IMR-90 (cell line): ENCODE results near the gene DICER1. TPM values are rescaled to one million over a fixed set of nuclear protein-coding genes. Genes with fewer than 3 reads are reported as not detected.
A peak's percentile ranks its signal among the peaks of the same experiment; 100 is the strongest.

ENCODE experiments used
- ATAC-seq: fragments of 200-7000 bp; cut with Tn5 transposase; 2 replicates; pipeline ENCODE4 v1.9.1; 2020; ENCODE audit warnings: low read depth, mild to moderate bottlenecking, moderate library complexity
- BruUV-seq: library from RNA; stranded (reverse); fragments of 400-500 nt; replicated peaks from 2 replicates; lab custom pipeline; 2021; lab: Mats Ljungman, UMichigan
- CTCF ChIA-PET: fragments of 300-600 bp; formaldehyde crosslinking; extraction: SDS; loops from one replicate; lab custom pipeline; 2021; ENCODE audit warnings: antibody characterized with exemption; lab: Yijun Ruan, JAX
- POLR2A ChIA-PET: fragments of 300-600 bp; sonication (Branson Sonifier 250); formaldehyde crosslinking; loops from one replicate; lab custom pipeline; 2022; ENCODE audit warnings: antibody characterized with exemption; ENCODE audit not compliant: unreplicated experiment; lab: Charles Lee
- DNase-seq: peaks from one replicate; pipeline ENCODE4 v3.0.0; 2013
- H2AFZ ChIP-seq: replicated peaks from 2 replicates; pipeline ENCODE3; 2013; ENCODE audit warnings: low read length, mild to moderate bottlenecking; ENCODE audit not compliant: poor library complexity
- H2AK5ac ChIP-seq: 2 replicates; pipeline ENCODE4 v1.6.1; 2013; ENCODE audit warnings: low read depth, low read length, inconsistent platforms
- H2AK9ac ChIP-seq: replicated peaks from 2 replicates; pipeline ENCODE3; 2013; ENCODE audit warnings: mild to moderate bottlenecking, low read depth, low read length, moderate library complexity; ENCODE audit not compliant: poor library complexity
- H2BK120ac ChIP-seq: 2 replicates; pipeline ENCODE4 v1.6.1; 2013; ENCODE audit warnings: low read depth, low read length, inconsistent platforms
- H2BK15ac ChIP-seq: 3 replicates; pipeline ENCODE4 v1.6.1; 2013; ENCODE audit warnings: low read depth, low read length, inconsistent platforms
- H2BK20ac ChIP-seq: 2 replicates; pipeline ENCODE4 v1.6.1; 2013; ENCODE audit warnings: low read depth, mild to moderate bottlenecking, inconsistent platforms, low read length, moderate library complexity
- H2BK5ac ChIP-seq: 2 replicates; pipeline ENCODE4 v1.6.1; 2013; ENCODE audit warnings: mild to moderate bottlenecking, low read depth, low read length, inconsistent platforms; ENCODE audit not compliant: poor library complexity, severe bottlenecking
- H3K14ac ChIP-seq: replicated peaks from 2 replicates; pipeline ENCODE4 v1.6.1; 2013; ENCODE audit warnings: low read depth, low read length, inconsistent platforms
- H3K18ac ChIP-seq: 2 replicates; pipeline ENCODE4 v1.6.1; 2013; ENCODE audit warnings: low read depth, low read length, control low read depth
- H3K23ac ChIP-seq: 2 replicates; pipeline ENCODE4 v1.6.1; 2013; ENCODE audit warnings: low read depth, low read length, inconsistent platforms
- H3K27ac ChIP-seq: 2 replicates; pipeline ENCODE4 v1.5.1; 2013; ENCODE audit warnings: mild to moderate bottlenecking, control low read depth, low read length; ENCODE audit not compliant: insufficient read depth
- H3K27me3 ChIP-seq: 2 replicates; pipeline ENCODE4 v1.6.1; 2013; ENCODE audit warnings: low read length; ENCODE audit not compliant: control insufficient read depth, insufficient read depth
- H3K36me3 ChIP-seq: 2 replicates; pipeline ENCODE4 v1.6.1; 2013; ENCODE audit warnings: low read length, mixed read lengths; ENCODE audit not compliant: control insufficient read depth, insufficient read depth
- H3K4ac ChIP-seq: 2 replicates; pipeline ENCODE4 v1.6.1; 2013; ENCODE audit warnings: low read depth, low read length, inconsistent platforms
- H3K4me1 ChIP-seq: 2 replicates; pipeline ENCODE4 v1.6.1; 2013; ENCODE audit warnings: low read length, mixed read lengths; ENCODE audit not compliant: control insufficient read depth, insufficient read depth
- H3K4me2 ChIP-seq: 2 replicates; pipeline ENCODE4 v1.6.1; 2013; ENCODE audit warnings: low read depth, mild to moderate bottlenecking, control low read depth, low read length, moderate library complexity
- H3K4me3 ChIP-seq: 2 replicates; pipeline ENCODE4 v1.5.1; 2013; ENCODE audit warnings: low read depth, mild to moderate bottlenecking, control low read depth, low read length, moderate library complexity; ENCODE audit not compliant: insufficient read depth
- H3K56ac ChIP-seq: 2 replicates; pipeline ENCODE4 v1.6.1; 2013; ENCODE audit warnings: low read length, inconsistent platforms; ENCODE audit not compliant: insufficient read depth; ENCODE audit errors: extremely low read depth
- H3K79me1 ChIP-seq, 2 experiments: 2 replicates each; pipeline ENCODE4 v1.6.1; 2013; ENCODE audit warnings: low read length in 2 of 2, inconsistent platforms in 1 of 2, low read depth in 1 of 2
- H3K9ac ChIP-seq: 2 replicates; pipeline ENCODE4 v1.6.1; 2013; ENCODE audit warnings: low read depth, low read length, control low read depth
- H3K9me1 ChIP-seq: 2 replicates; pipeline ENCODE4 v1.6.1; 2013; ENCODE audit warnings: low read length, inconsistent platforms; ENCODE audit not compliant: insufficient read depth
- H3K9me3 ChIP-seq: 2 replicates; pipeline ENCODE4 v1.6.1; 2013; ENCODE audit warnings: low read length; ENCODE audit not compliant: control insufficient read depth, insufficient read depth
- H4K20me1 ChIP-seq: 2 replicates; pipeline ENCODE4 v1.6.1; 2013; ENCODE audit warnings: low read length, inconsistent platforms; ENCODE audit not compliant: insufficient read depth
- H4K5ac ChIP-seq: 2 replicates; pipeline ENCODE4 v1.6.1; 2013; ENCODE audit warnings: mild to moderate bottlenecking, low read depth, low read length, control low read depth
- H4K8ac ChIP-seq, 2 experiments: 2 replicates each; pipeline ENCODE4 v1.6.1; 2013; ENCODE audit warnings: low read depth in 2 of 2, low read length in 2 of 2, control low read depth in 1 of 2, inconsistent platforms in 1 of 2
- H4K91ac ChIP-seq: 2 replicates; pipeline ENCODE4 v1.6.1; 2013; ENCODE audit warnings: low read depth, low read length, inconsistent platforms; ENCODE audit not compliant: insufficient read depth
- MXI1 ChIP-seq: IDR thresholded peaks from 2 replicates; pipeline ENCODE4 v1.6.1; 2012; ENCODE audit warnings: low read depth, mild to moderate bottlenecking, low read length, moderate library complexity, borderline replicate concordance
- NFE2L2 ChIP-seq: fragments of 150-350 bp; IDR thresholded peaks from 2 replicates; pipeline ENCODE4 v1.6.1; 2016; ENCODE audit warnings: low read depth, mild to moderate bottlenecking, low read length
- SMC3 ChIP-seq: fragments of 150-350 bp; IDR thresholded peaks from 2 replicates; pipeline ENCODE4 v1.6.1; 2016; ENCODE audit warnings: low read depth, mild to moderate bottlenecking, antibody characterized with exemption, low read length, moderate library complexity
- WGBS, 2 experiments: methylation state at CpG; one replicate each; pipeline versions ENCODE4 v1.1.5 to v1.1.7; 2013; ENCODE audit warnings: missing lambda C conversion rate in 2 of 2; ENCODE audit not compliant: insufficient read length in 1 of 2; ENCODE audit errors: extremely low coverage in 2 of 2; 5-methylcytosine and 5-hydroxymethylcytosine counted together
- dilution Hi-C: fragments of 300-500 bp; cut with HindIII; formaldehyde crosslinking; loops from one replicate; pipeline ENCODE4 v1.14.3; 2018; ENCODE audit warnings: low sequenced_read_pairs; ENCODE audit not compliant: unreplicated experiment
- in situ Hi-C: fragments of 300-500 bp; cut with MboI; formaldehyde crosslinking; loops from 3 replicates; pipeline ENCODE4 v1.14.3; 2019; ENCODE audit warnings: low sequenced_read_pairs, inconsistent platforms, mixed read lengths
- intact Hi-C: fragments of 100-400 bp; cut with micrococcal nuclease; formaldehyde crosslinking; loops from 2 replicates; pipeline ENCODE4 v1.10.0; 2022
- polyA plus RNA-seq, 3 experiments: library from polyadenylated mRNA; depleted of rRNA; stranded (reverse); fragments of >200 nt; gene quantifications; 2 replicates each; pipeline ENCODE4 v1.2.3, GENCODE V29; 2012; ENCODE audit warnings: low replicate concordance in 1 of 3
- total RNA-seq: library from RNA; depleted of rRNA; stranded (reverse); fragments of >200 nt; gene quantifications from 2 replicates; pipeline ENCODE4 v1.2.3, GENCODE V29; 2012
- TF ChIP-seq, protein P1 (sequence below): fragments of 150-350 bp; IDR thresholded peaks from 2 replicates; pipeline ENCODE4 v1.6.1; 2017; ENCODE audit warnings: mild to moderate bottlenecking, antibody characterized with exemption, low read length, low read depth

The DICER1 gene
- total and polyA plus RNA-seq, 2 of the 4 experiments (the other 2 are of a cell fraction), result 9.7 to 49.5 TPM

DNA sequence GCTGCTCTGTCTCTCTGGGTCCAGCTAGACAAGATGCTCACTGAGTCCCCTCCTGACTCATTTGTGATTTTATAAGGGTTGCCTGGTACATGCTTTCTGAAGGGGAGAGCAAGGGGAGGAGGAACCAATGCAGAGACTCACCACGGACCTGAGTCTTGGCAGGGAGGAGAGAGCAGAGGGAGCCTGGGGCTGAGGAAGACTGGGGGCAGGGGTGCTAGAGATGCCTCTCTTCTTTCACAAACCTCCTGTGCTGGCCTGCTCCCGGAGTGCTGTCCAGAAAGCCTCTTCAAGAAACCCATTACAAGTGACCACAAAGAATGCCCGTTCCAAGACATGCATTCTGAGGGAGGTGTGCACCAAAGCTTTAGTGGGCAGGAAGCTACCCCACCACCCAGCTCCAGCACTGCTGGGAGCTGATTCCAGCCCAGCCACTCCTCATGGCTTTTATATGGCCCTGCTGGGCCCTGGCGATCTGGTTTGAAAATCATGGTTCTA, 33.1 kb upstream of the DICER1 start:
- H2BK5ac ChIP-seq, result no peak overlapping the region
- ChIA-PET CTCF (no interaction called here), POLR2A (interaction anchor here (0.6 kb wide), 1 partner anchor 13 kb away, joined by 8 read pairs; no protein-coding TSS in a partner anchor)
- intact Hi-C loops, result loop anchor here (10.0 kb wide), 1 partner anchor 506 kb away; no protein-coding TSS in a partner anchor
- no CpG with 5 or more reads among the region's 4 CpGs for WGBS, 2 experiments
- no peak overlapping the region for H2AK5ac ChIP-seq
- H3K4me2 ChIP-seq, result no peak overlapping the region; the same call in 1 of the 2 replicates
- in situ Hi-C loops, result no loop called here
- no peaks in the 10 kb centered on the region; the same call in 1 of the 2 replicates for H3K27me3 ChIP-seq
- no peak overlapping the region for H3K9ac ChIP-seq
- no peak overlapping the region for H3K18ac ChIP-seq
- no peak overlapping the region for H3K56ac ChIP-seq
- no peak overlapping the region for H2AK9ac ChIP-seq
- no TSS peak for BruUV-seq
- no peak overlapping the region for H4K8ac ChIP-seq
- dilution Hi-C loops, result no loop called here
- DNase-seq (no peak), ATAC-seq (peak; percentile 17; the same call in 1 of the 2 replicates)
- H3K14ac ChIP-seq, result no peak overlapping the region
- H2BK120ac ChIP-seq, result no peak overlapping the region
- H4K20me1 ChIP-seq, result no peaks in the 10 kb centered on the region
- H2BK20ac ChIP-seq, result no peak overlapping the region
- H3K27ac ChIP-seq, result no peak overlapping the region
- H2BK15ac ChIP-seq, result no peak overlapping the region
- no peak overlapping the region for H3K4me3 ChIP-seq
- no peak overlapping the region for H3K23ac ChIP-seq
- no peak overlapping the region for H4K5ac ChIP-seq
- peaks cover 7% of the 10 kb centered on the region; the same call in 1 of the 2 replicates for H3K4me1 ChIP-seq
- TF ChIP-seq NFE2L2, result no peak
- no peak for TF ChIP-seq MXI1
- TF ChIP-seq SMC3, result no peak
- TF ChIP-seq, protein P1, sequence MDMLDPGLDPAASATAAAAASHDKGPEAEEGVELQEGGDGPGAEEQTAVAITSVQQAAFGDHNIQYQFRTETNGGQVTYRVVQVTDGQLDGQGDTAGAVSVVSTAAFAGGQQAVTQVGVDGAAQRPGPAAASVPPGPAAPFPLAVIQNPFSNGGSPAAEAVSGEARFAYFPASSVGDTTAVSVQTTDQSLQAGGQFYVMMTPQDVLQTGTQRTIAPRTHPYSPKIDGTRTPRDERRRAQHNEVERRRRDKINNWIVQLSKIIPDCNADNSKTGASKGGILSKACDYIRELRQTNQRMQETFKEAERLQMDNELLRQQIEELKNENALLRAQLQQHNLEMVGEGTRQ, result no peak
- H2AFZ ChIP-seq, result no peak overlapping the region
- no peak overlapping the region for H3K4ac ChIP-seq
- no peaks in the 10 kb centered on the region for H3K79me1 ChIP-seq
- 0 out of 2 replicates have a peak, but pooled peaks cover 2% of the 10 kb centered on the region for H3K9me3 ChIP-seq
- H3K9me1 ChIP-seq, result no peaks in the 10 kb centered on the region
- H4K91ac ChIP-seq, result no peak overlapping the region
- no peaks in the 10 kb centered on the region for H3K36me3 ChIP-seq
